Chondrocyte (in vitro differentiated cells): ENCODE data around the gene DSCAML1. TPM values are rescaled to one million over a fixed set of nuclear protein-coding genes. Genes with fewer than 3 reads are reported as not detected.

ENCODE experiments used
- DNase-seq: peaks from one replicate; pipeline ENCODE4 v3.0.0; 2021; ENCODE audit warnings: mixed read lengths, low spot score
- H3K27ac Mint-ChIP-seq: one replicate; pipeline ENCODE4 v1.8.0; 2021; ENCODE audit warnings: mild to moderate bottlenecking, moderate library complexity, mixed read lengths; ENCODE audit not compliant: unreplicated experiment
- H3K27me3 Mint-ChIP-seq: 2 replicates; pipeline ENCODE4 v1.8.0; 2021; ENCODE audit warnings: low read depth, mixed read lengths
- H3K36me3 Mint-ChIP-seq: 2 replicates; pipeline ENCODE4 v1.8.0; 2021; ENCODE audit warnings: low read depth, mixed read lengths
- H3K4me1 Mint-ChIP-seq: 2 replicates; pipeline ENCODE4 v1.8.0; 2021; ENCODE audit warnings: low read depth, mild to moderate bottlenecking, mixed read lengths
- H3K4me3 Mint-ChIP-seq: one replicate; pipeline ENCODE4 v1.8.0; 2021; ENCODE audit warnings: mild to moderate bottlenecking, moderate library complexity, mixed read lengths; ENCODE audit not compliant: unreplicated experiment
- H3K9me3 Mint-ChIP-seq: 2 replicates; pipeline ENCODE4 v1.8.0; 2021; ENCODE audit warnings: low read depth, mixed read lengths
- total RNA-seq: library from RNA; stranded (reverse); gene quantifications from 3 replicates; pipeline ENCODE4 v1.2.1, GENCODE V29; 2021
- TF ChIP-seq, protein P1 (sequence below): fragments of 200-600 bp; sonication (generic); IDR thresholded peaks from 2 replicates; pipeline ENCODE4 v1.5.0; 2021; ENCODE audit warnings: antibody characterized with exemption, mild to moderate bottlenecking, moderate library complexity

DSCAML1 gene
- total RNA-seq, 1 donor from 2014 or later = not detected

DNA sequence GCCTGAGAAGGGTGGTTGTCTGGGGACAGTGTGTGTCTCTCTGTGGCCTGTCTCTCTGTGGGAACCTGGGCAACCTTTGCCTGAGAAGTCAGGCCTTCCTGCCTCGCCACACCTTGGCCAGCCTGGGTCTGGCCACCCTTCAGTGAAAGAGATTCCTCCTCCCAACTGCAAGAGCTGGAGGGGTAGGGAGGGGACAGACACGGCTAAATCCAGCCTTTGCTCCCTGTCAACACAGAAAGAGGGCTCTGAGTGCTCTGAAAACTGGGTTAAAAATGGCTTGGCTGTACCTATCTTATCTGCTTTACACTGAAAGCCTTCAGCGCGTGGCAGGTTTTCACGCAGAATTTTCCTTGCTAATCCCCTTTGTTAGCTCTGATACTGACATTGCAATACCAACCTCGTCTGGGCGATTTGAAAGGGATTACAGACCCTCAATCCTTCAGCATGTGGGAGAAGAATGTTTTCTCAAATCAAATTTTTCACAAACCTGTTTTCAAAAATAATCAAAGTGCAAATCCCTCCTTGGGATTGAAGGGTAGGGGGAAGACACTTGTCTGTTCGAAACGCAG, 163.7 kb downstream of the DSCAML1 start:
- Mint-ChIP-seq H3K9me3 (no peaks in the 10 kb centered on the region), H3K27ac (no peak overlapping the region), H3K27me3 (peaks cover 37% of the 10 kb centered on the region), H3K36me3 (no peaks in the 10 kb centered on the region), H3K4me1 (no peaks in the 10 kb centered on the region), H3K4me3 (no peak overlapping the region)
- DNase-seq = no peak
- TF ChIP-seq, protein P1, sequence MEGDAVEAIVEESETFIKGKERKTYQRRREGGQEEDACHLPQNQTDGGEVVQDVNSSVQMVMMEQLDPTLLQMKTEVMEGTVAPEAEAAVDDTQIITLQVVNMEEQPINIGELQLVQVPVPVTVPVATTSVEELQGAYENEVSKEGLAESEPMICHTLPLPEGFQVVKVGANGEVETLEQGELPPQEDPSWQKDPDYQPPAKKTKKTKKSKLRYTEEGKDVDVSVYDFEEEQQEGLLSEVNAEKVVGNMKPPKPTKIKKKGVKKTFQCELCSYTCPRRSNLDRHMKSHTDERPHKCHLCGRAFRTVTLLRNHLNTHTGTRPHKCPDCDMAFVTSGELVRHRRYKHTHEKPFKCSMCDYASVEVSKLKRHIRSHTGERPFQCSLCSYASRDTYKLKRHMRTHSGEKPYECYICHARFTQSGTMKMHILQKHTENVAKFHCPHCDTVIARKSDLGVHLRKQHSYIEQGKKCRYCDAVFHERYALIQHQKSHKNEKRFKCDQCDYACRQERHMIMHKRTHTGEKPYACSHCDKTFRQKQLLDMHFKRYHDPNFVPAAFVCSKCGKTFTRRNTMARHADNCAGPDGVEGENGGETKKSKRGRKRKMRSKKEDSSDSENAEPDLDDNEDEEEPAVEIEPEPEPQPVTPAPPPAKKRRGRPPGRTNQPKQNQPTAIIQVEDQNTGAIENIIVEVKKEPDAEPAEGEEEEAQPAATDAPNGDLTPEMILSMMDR = no peak

DNA sequence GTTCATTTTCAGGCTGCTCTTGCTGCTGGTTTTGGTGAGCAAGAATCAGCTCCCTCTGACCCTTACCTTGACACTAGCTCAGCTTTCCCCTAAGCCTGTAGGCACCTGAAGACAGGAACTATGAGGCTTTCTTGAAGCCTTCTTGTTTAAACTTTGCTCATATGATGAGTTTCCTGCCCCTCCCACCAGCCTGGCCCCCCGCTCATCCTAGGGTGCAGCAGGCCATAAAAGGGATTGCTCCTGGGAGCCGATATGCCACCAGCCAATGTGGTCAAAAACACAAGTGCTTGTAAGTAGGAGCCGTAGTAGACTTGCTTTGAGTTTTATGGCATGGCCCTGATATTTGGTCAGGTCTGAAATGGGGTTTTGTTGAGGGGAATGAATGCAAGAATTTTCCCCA, 164.7 kb downstream of the DSCAML1 start:
- no peaks in the 10 kb centered on the region for H3K9me3 Mint-ChIP-seq
- peaks cover 43% of the 10 kb centered on the region for H3K27me3 Mint-ChIP-seq
- no peak for DNase-seq
- no peak overlapping the region for H3K27ac Mint-ChIP-seq
- no peaks in the 10 kb centered on the region for H3K36me3 Mint-ChIP-seq
- TF ChIP-seq, protein P1 = no peak
- H3K4me1 Mint-ChIP-seq = no peaks in the 10 kb centered on the region
- no peak overlapping the region for H3K4me3 Mint-ChIP-seq

DNA sequence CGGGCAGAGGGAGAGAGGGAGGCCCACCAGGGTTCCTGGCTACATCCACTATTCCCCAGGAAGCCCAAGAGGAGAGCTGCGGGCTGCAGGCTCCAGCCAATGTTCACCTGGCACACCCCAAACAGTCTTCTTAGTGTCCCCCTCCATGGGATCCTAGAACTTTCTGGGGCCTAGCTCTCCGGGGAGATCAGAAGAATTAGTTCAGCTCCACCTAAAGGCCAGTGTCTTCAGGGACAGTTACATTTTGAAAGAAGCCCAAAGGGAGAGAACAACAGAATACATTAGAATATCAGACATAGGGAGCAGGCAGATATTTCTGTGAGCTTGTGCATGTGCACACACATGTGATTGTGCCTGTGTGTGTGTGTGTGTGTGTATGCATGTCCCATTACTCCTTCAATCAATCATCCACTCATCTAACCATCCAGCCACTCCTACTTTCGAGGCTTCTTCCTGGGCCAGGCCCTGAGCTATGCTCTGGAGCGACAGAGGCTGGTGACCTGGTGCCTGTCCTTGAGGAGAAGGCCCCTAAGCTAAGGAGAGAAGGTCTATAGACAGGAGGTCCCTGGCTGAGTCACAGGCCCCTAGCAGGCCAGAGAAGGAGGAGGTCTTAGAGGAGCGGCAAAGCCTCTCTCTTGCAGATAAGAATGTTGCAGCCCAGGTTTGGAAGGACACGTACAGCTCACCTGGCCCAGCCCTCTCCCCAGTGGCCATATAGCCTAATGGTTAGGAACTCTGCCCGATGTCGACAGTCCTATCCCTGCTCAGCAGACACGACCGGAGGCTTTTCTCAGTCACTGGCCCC, 165.5 kb downstream of the DSCAML1 start:
- Mint-ChIP-seq H3K27me3 (peaks cover 43% of the 10 kb centered on the region), H3K4me1 (no peaks in the 10 kb centered on the region), H3K4me3 (no peak overlapping the region), H3K9me3 (no peaks in the 10 kb centered on the region), H3K36me3 (no peaks in the 10 kb centered on the region), H3K27ac (no peak overlapping the region)
- no peak for DNase-seq
- TF ChIP-seq, protein P1 = peak; percentile 18

DNA sequence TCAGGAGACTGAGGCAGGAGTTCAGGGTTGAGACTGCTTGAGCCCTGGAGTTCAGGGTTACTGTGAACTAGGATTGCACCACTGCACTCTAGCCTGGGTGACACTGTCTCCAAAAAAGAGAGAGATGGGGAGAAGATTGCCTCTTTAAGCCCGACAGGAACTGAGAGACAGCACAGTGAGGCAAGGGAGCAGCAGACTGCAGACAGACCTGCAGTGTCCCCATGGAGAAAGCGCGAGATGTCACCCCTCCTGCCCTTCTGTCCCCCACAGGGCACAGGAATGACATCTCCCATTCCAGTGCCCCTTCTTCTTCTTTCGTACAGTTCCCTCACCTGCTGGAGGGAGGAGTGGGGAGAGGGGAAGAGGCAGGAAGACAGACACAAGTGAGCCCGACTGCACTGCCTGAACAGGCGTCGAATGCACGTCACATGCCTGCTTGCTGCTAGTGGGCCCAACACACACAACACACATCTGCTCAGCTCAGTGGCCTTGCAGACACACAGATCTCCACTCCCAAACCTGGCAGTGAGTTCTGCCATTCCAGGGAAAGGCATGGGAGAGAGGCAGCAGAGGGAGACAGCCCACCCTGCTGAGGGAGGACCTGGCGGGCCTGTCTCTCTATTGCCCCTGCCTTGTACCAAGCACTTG, 167.0 kb downstream of the DSCAML1 start:
- no peaks in the 10 kb centered on the region for H3K4me1 Mint-ChIP-seq
- H3K4me3 Mint-ChIP-seq = no peak overlapping the region
- peaks cover 36% of the 10 kb centered on the region for H3K27me3 Mint-ChIP-seq
- TF ChIP-seq, protein P1 = no peak
- DNase-seq = no peak
- no peaks in the 10 kb centered on the region for H3K9me3 Mint-ChIP-seq
- H3K36me3 Mint-ChIP-seq = no peaks in the 10 kb centered on the region
- no peak overlapping the region for H3K27ac Mint-ChIP-seq

DNA sequence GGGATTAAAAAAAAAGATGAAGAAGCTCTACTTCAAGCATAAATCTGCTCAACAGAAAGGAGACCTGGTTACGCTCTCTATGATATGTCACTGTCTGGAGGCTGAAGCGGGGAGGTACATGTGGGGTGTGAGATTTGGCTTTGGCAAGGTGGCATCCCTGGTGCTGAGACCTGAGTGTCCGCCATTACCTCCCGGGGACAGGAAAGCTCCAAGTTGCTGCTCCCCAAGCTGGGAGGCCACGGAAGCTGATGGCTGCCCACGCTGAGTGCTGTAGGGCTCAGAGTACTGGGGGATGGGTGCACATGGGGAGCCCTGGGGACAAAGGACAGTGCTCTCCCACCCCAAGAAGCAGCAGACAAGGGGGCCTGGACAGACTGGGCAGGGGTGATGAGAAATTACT, 167.9 kb downstream of the DSCAML1 start:
- H3K27ac Mint-ChIP-seq = no peak overlapping the region
- peaks cover 36% of the 10 kb centered on the region for H3K27me3 Mint-ChIP-seq

More for the DNA sequence above, 167.9 kb downstream of the DSCAML1 start:
- Mint-ChIP-seq H3K4me3 (no peak overlapping the region), H3K4me1 (no peaks in the 10 kb centered on the region), H3K36me3 (no peaks in the 10 kb centered on the region), H3K9me3 (no peaks in the 10 kb centered on the region)
- TF ChIP-seq, protein P1 = no peak
- DNase-seq = no peak
